GM18507 (cell line): ENCODE data around the gene EPB41L5.
"Not testable (repeated sequence)": the region's sequence is repeated elsewhere in the genome, so short reads cannot be mapped to it uniquely, and the experiment has no call there.

Experiments
- DNase-seq: peaks from one replicate; pipeline ENCODE4 v3.0.0; 2011; ENCODE audit warnings: low read depth; ENCODE audit not compliant: insufficient read length; ENCODE audit errors: extremely low spot score
- FAIRE-seq: peaks from 2 replicates; lab custom pipeline; 2011; peaks lifted over from hg19 to GRCh38; lab: Jason Lieb, UNC

EPB41L5 gene

DNA sequence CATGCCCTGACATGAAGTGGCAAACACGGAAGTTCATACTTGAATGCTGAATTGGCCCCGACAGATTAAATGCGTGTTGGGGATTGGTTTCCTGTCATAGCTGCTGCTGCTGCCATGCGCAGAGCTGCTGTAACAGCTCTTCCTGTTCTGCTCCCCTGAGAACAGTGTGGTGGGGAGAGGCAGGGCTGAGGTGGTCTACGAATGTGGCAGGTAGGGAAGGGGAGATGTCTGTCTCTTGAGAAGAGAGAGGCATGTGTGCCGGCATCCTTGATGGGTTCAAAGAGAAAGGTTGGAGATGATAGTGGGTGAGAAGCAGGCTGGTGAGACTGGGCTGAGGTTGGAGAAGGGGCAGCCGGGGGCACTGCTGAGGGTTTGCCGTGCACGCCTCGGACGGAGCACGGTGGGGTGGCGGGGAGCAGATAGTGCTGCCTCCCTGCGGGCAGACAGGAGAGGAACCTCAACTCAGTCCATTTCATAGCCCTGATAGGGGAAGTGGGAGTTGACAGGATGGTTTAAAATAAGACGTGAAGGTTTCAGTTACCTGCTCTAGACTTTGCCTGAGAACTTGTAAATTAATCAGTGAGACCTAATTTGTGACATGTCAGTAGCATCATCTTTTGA, 164.2 kb downstream of the EPB41L5 start:
- peak; percentile 75 for DNase-seq
- FAIRE-seq: peak; percentile 98

DNA sequence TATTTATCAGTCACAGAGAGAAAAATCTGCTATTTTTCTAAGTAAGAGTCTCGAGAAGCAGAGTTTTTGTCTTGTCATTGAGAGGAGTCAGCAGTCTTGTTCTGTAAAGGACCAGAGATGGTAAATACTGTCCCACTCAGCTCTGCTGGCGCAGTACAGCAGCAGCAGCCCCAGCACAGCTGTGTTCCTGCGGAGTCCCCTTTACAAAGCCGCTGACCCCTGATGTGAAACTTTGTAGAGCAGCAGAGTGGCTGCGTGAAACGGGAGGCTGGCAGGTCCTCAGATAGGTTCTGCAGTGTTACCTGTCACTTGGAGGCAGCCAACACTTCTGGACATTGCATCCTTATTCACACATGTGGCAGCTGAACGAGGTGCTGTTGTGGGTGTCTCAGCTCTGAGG, 165.1 kb downstream of the EPB41L5 start:
- no peak for DNase-seq
- FAIRE-seq: no peak

DNA sequence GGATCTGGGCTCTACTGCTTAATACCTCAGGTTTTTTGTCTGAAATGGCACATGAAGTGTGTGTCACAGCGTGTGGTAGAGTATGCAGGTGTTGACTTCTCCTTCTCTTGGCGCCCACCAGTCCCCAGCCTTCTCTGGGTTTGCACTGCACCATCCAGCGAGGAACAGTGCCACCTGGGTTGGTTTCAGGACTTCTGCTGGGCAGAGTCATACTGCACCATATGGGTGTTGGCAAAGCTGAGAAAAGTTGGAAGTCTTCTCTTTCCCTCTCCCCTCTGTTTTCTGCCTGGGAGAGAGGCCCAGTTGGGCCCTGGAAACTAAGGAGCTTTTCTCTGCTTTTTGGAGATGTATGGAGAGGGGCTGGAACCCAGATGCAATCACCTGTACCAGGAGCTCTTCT, 166.5 kb downstream of the EPB41L5 start:
- FAIRE-seq (no peak), DNase-seq (no peak)

DNA sequence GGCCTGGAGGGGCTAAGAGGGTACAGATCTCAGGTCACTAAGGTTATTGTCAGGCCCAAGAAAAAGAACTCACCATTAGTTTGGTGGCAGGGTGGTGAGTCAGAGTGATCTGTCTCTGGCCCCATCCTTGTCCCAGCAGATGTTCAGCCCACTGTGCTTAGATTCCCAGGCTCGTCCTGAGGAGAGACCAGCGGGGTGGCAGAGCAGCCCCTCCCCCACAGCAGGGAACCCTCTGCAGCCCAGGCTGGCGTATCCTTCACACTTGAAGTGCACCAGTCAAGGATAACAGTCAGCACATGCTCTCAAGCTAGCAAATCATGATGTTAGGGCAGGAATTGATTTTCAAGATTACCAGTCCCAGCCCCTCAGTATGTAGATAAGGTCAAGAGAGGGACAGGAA, 167.2 kb downstream of the EPB41L5 start:
- FAIRE-seq (no peak), DNase-seq (no peak)

DNA sequence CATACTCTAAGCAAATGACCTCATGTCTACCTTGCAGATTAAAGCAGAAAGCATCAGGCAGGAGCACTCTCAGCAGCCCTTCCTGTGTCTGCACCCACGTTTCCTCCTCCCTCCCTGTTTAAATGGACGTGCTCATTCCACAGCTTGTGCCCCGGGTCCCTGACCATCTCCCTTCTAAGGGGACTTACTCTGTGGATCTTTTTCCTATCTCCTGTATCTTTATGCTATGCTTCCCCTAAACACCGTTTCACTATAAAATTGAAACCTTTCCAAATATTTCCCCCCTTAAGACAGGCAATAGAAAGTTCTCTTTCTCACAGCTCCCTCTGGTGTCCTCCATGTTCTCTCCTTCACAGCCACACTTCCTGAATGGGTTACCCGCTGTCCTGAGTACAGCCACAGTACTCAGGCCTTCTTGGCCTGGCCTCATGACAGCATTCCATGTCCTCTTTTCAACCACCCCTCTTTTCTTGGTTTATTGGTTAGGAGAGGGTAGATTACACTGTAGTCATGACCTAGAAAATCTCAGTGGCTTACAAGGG, 169.2 kb downstream of the EPB41L5 start:
- no peak for DNase-seq
- FAIRE-seq: no peak

- no peak for FAIRE-seq
Measured at GRCh38 chr2:120189189-120189588, 176.3 kb downstream of the EPB41L5 start.

DNA sequence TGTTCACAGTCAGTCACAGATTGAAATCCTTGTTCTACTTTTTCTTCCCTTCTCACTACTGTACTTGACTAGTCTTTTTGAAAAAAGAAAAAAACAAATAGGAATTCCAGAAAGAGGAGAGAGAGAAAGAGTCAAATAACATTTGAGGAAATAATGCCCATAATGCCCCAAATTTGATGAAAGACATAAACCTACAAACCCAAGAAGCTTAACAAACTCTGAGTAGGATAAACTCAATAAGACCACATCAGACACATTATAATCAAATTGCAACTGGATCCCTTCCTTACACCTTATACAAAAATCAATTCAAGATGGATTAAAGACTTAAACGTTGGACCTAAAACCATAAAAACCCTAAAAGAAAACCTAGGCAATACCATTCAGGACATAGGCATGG, 179.4 kb downstream of the EPB41L5 start:
- DNase-seq (no peak), FAIRE-seq (no peak)

More at GRCh38 chr2:120189189-120189588, 176.3 kb downstream of the EPB41L5 start:
- no peak for DNase-seq

DNA sequence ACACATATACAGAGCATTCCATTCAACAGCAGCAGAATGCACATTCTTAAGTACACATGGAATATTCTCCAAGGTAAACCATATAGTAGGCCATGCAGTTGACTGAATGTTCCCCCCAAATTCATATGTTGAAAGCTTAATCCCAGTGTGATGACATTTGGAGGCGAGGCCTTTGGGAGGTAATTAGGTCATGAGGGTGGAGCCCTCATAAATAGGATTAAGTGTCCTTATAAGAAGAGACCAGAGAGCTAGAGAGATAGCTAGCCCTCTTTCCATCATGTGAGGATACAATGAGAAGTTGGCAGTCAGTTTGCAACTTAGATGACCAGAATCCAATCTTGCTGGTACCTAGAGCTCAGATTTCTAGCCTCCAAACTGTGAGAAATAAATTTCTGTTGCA, 182.7 kb downstream of the EPB41L5 start:
- DNase-seq: no peak
- FAIRE-seq: no peak

DNA sequence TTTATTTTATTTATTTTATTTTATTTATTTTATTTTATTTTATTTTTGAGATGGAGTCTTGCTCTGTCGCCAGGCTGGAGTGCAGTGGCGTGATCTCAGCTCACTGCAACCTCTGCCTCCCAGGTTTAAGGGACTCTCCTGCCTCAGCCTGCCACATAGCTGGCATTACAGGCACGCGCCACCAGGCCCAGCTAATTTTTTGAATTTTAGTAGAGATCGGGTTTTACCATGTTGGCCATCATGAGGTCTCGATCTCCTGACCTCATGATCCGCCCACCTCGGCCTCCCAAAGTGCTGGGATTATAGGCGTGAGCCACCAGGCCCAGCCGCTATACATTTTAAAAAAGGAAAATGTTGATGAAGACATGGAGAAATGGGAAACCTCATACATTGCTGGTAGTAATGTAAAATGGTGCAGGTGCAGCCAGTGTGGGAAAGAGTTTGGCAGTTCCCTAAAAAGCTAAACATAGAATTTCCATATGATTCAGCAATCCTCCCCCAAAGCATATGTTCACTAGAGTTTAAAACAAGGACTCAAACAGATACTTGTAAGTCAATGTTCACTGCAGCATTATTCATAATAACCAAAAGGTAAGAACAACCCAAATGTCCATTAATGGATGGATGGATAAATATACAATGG, 187.1 kb downstream of the EPB41L5 start:
- DNase-seq, FAIRE-seq: not testable (repeated sequence)

- FAIRE-seq: no peak
- no peak for DNase-seq
Measured at GRCh38 chr2:120203251-120204021, 190.6 kb downstream of the EPB41L5 start.

- no peak for FAIRE-seq
- DNase-seq: no peak
Measured at GRCh38 chr2:120204022-120204405, 191.1 kb downstream of the EPB41L5 start.

GRCh38 chr2:120204417-120204816, 191.5 kb downstream of the EPB41L5 start:
- FAIRE-seq: no peak
- DNase-seq: no peak

- DNase-seq (no peak), FAIRE-seq (no peak)
Measured at GRCh38 chr2:120204945-120205670, 192.2 kb downstream of the EPB41L5 start.

GRCh38 chr2:120206022-120206581, 193.2 kb downstream of the EPB41L5 start:
- no peak for DNase-seq
- no peak for FAIRE-seq

- no peak for DNase-seq
- FAIRE-seq: no peak
Measured at GRCh38 chr2:120208381-120209353, 195.8 kb downstream of the EPB41L5 start.

DNA sequence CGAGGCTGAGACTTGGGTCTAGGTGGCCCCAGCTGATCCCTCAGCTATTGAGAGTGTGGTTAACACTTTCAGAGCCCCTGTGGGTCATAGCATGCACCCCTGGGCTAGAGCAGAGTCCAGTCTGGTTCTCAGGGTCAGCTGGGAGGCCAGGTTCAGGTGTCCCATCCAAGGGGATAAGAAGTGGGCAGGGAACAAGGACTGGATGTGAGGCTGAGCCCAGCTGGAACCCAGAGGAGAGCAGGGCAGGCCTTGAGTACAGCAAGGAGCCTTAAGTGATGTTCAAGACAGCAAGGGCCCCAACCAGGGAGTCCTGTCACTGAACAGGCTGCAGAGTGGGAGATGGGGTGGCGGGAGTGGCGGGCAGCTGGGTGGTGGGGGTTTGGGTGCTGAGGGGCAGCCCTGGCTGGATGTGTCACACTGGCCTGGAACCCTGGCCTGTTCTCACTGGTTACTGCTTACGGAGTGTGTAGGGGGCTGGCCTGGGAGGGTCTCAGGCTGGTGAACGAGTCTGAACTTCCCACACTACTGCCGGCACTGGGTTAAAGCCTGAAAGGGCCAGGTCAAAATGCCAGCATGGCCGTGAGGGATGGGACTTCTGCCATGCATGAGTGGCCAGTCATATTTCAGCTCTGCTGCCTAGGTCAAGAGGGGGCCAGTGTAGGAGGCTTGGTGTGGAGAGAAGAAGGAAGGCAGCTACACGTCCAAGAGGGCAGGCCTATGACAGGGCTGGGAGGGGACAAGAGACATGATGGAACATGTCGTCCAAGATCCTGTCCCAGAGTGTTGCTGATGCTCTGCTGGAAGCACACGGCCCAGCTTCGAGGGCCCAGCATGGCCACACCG, 196.8 kb downstream of the EPB41L5 start:
- no peak for FAIRE-seq
- no peak for DNase-seq

DNA sequence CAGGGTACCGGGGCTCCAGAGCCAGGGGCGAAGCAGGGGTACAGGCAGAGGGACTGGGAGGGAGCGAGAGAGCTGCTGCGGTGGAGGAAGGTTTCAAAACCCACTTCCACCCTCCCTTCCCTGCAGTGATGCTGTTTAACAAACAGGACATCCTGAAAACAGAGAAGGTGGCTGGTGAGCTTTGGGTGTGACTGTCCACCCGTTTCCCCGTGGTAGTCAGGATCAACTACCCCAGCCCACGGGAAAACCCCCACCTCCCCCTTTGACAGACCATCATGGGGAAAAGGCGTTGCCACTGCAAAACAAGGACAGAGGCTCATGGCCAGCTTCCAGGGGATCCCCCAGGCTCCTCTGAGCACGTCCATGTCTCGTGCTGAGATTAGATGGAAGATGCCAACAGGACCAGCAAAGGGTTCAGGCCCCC, 197.4 kb downstream of the EPB41L5 start:
- FAIRE-seq (peak; percentile 21), DNase-seq (no peak)

DNA sequence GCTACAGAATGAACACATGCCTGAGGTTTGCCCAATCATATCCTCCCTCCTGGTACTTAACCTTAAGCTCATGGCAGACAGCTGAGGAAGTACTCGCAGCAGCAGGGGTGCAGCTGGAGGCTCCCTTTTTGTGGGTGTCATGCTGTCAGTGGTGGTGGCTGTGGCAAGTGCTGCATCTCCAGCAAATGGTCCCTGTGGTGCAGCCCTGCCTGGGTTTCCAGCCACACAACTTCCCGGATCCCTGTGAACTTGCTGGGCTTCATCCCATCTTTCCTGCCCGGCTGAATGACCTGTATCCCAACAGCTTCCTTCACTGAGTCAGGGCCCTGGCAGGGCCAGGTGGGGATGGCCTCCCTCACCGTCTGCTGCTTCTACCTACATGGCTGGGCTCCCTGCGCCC, 205.3 kb downstream of the EPB41L5 start:
- FAIRE-seq: no peak
- no peak for DNase-seq
